Keratinocyte (primary cell): ENCODE data around the gene DTX3L. TPM values are rescaled to one million over a fixed set of nuclear protein-coding genes. Genes with fewer than 3 reads are reported as not detected.

Source experiments
- DNase-seq: peaks from one replicate; pipeline ENCODE4 v3.0.0-alpha.2; 2011; ENCODE audit warnings: low read depth, missing footprints, low spot score
- FAIRE-seq: peaks from 2 replicates; lab custom pipeline; 2011; peaks lifted over from hg19 to GRCh38; lab: Jason Lieb, UNC
- H2AFZ ChIP-seq: 2 replicates; pipeline ENCODE4 v1.6.0; 2012; ENCODE audit warnings: low read length, control low read depth, inconsistent platforms; ENCODE audit not compliant: control insufficient read depth
- H3K27ac ChIP-seq: 2 replicates; pipeline ENCODE4 v1.5.1; 2011; ENCODE audit warnings: low read length; ENCODE audit not compliant: control insufficient read depth, insufficient read depth
- H3K27me3 ChIP-seq: 3 replicates; pipeline ENCODE4 v1.6.0; 2011; ENCODE audit warnings: low read length; ENCODE audit not compliant: control insufficient read depth, insufficient read depth; ENCODE audit errors: extremely low read depth
- H3K36me3 ChIP-seq, 2 experiments: 2 replicates in 1 of 2; 3 replicates in 1 of 2; pipeline ENCODE4 v1.5.1; 2011; ENCODE audit warnings: low read length in 2 of 2, mild to moderate bottlenecking in 1 of 2; ENCODE audit not compliant: control insufficient read depth in 2 of 2, insufficient read depth in 2 of 2; ENCODE audit errors: extremely low read depth in 1 of 2
- H3K4me1 ChIP-seq: 3 replicates; pipeline ENCODE4 v1.5.1; 2011; ENCODE audit warnings: low read length; ENCODE audit not compliant: control insufficient read depth, insufficient read depth; ENCODE audit errors: extremely low read depth
- H3K4me2 ChIP-seq: 3 replicates; pipeline ENCODE4 v1.6.0; 2011; ENCODE audit warnings: low read depth, low read length; ENCODE audit not compliant: control insufficient read depth, insufficient read depth; ENCODE audit errors: extremely low read depth
- H3K4me3 ChIP-seq, 3 experiments: fragments of 200-600 bp in 1 of 3; sonication (generic) in 1 of 3; 2 replicates in 2 of 3; 3 replicates in 1 of 3; pipeline ENCODE4 v1.5.1; 2011 to 2016; ENCODE audit warnings: low read length in 3 of 3, mild to moderate bottlenecking in 3 of 3, control low read depth in 2 of 3, inconsistent platforms in 1 of 3, low read depth in 1 of 3, mixed read lengths in 1 of 3, mixed run types in 1 of 3, moderate library complexity in 1 of 3; ENCODE audit not compliant: control insufficient read depth in 2 of 3, insufficient read depth in 2 of 3; ENCODE audit errors: extremely low read depth in 1 of 3
- H3K79me2 ChIP-seq: 2 replicates; pipeline ENCODE4 v1.6.0; 2012; ENCODE audit warnings: low read length; ENCODE audit not compliant: control insufficient read depth, insufficient read depth
- H3K9ac ChIP-seq: 3 replicates; pipeline ENCODE4 v1.6.0; 2011; ENCODE audit warnings: low read length; ENCODE audit not compliant: control insufficient read depth, insufficient read depth; ENCODE audit errors: extremely low read depth
- H3K9me1 ChIP-seq: 3 replicates; pipeline ENCODE4 v1.6.0; 2011; ENCODE audit warnings: low read length; ENCODE audit not compliant: control insufficient read depth, insufficient read depth; ENCODE audit errors: extremely low read depth
- H3K9me3 ChIP-seq: 2 replicates; pipeline ENCODE4 v1.5.1; 2012; ENCODE audit warnings: low read depth, low read length; ENCODE audit not compliant: control insufficient read depth
- H4K20me1 ChIP-seq: 3 replicates; pipeline ENCODE4 v1.6.0; 2011; ENCODE audit warnings: low read length; ENCODE audit not compliant: control insufficient read depth, insufficient read depth; ENCODE audit errors: extremely low read depth
- CTCF ChIP-seq, 3 experiments: IDR thresholded peaks in 1 of 3; conservative IDR thresholded peaks in 1 of 3; optimal IDR thresholded peaks in 1 of 3; 2 replicates in 2 of 3; 3 replicates in 1 of 3; pipeline versions ENCODE3 to v1.5.1; 2011; ENCODE audit warnings: low read length in 3 of 3, mild to moderate bottlenecking in 3 of 3, moderate library complexity in 2 of 3, control low read depth in 1 of 3, inconsistent platforms in 1 of 3; ENCODE audit not compliant: insufficient read depth in 2 of 3; ENCODE audit errors: extremely low read depth in 1 of 3
- EZH2 ChIP-seq: IDR thresholded peaks from one replicate; pipeline ENCODE4 v1.6.1; 2012; ENCODE audit warnings: inconsistent platforms, mild to moderate bottlenecking, low read length, moderate library complexity
- dilution Hi-C: fragments of 300-500 bp; cut with MboI; formaldehyde crosslinking; loops from one replicate; pipeline ENCODE4 v1.7.0; 2020; ENCODE audit warnings: low sequenced_read_pairs; ENCODE audit not compliant: extremely low pct_ligation_motif_present
- polyA plus RNA-seq, 5 experiments: library from polyadenylated mRNA; depleted of rRNA in 3 of 5; stranded (reverse) in 3 of 5; stranded (forward) in 1 of 5; unstranded in 1 of 5; fragments of >200 nt; gene quantifications; 1 replicate in 1 of 5; 2 replicates in 3 of 5; 3 replicates in 1 of 5; pipeline versions ENCODE4 v1.2.1 to v1.2.3, GENCODE V29; 2011 to 2012; ENCODE audit warnings: missing spikeins in 2 of 5, low read depth in 1 of 5, low replicate concordance in 1 of 5

The DTX3L gene
- polyA plus RNA-seq, 1 donor (not counting 4 experiments of a cell fraction or from before 2014, with no cell fraction given): 13.6 TPM

- FAIRE-seq (no peak), DNase-seq (no peak)
- Histone ChIP-seq H3K36me3 (peaks cover 0 to 7% of the 10 kb centered on the region in 2 experiments), H4K20me1 (no peaks in the 10 kb centered on the region), H3K9me1 (no peaks in the 10 kb centered on the region), H3K27me3 (no peaks in the 10 kb centered on the region), H3K4me2 (no peak overlapping the region), H3K79me2 (no peaks in the 10 kb centered on the region), H3K9ac (no peak overlapping the region), H3K4me3 (no peak overlapping the region), H3K27ac (no peak overlapping the region), H2AFZ (no peak overlapping the region), H3K4me1 (peaks cover 11% of the 10 kb centered on the region), H3K9me3 (no peaks in the 10 kb centered on the region)
- dilution Hi-C loops: no loop called here
- TF ChIP-seq EZH2: no peak
- no peak for TF ChIP-seq CTCF (optimal IDR thresholded peaks at IDR 0.05 in 1 of 3, IDR thresholded peaks at IDR 0.05 in 1 of 3, conservative IDR thresholded peaks at IDR 0.05 in 1 of 3; ENCODE audit: extremely low read depth in 1 of 3, insufficient read depth in 2 of 3, low read length in 3 of 3)
Observed at GRCh38 chr3:122576174-122576940, 12.2 kb downstream of the DTX3L start.

- H3K27me3 ChIP-seq: no peaks in the 10 kb centered on the region
- peaks cover 0 to 2% of the 10 kb centered on the region in 2 experiments for H3K36me3 ChIP-seq
- TF ChIP-seq CTCF (optimal IDR thresholded peaks at IDR 0.05 in 1 of 3, IDR thresholded peaks at IDR 0.05 in 1 of 3, conservative IDR thresholded peaks at IDR 0.05 in 1 of 3; ENCODE audit: extremely low read depth in 1 of 3, insufficient read depth in 2 of 3, low read length in 3 of 3) (no peak), EZH2 (no peak)
- FAIRE-seq: no peak
- dilution Hi-C loops: no loop called here
- peak within 1 kb of the TSS; percentile 54 for H3K4me2 ChIP-seq
- H3K9me3 ChIP-seq: peaks cover 2% of the 10 kb centered on the region
- peak within 1 kb of the TSS; percentile 44 for H3K9ac ChIP-seq
- no peaks in the 10 kb centered on the region for H3K79me2 ChIP-seq
- no peaks in the 10 kb centered on the region for H3K9me1 ChIP-seq
- no peaks in the 10 kb centered on the region for H4K20me1 ChIP-seq
- H3K4me3 ChIP-seq: peak within 1 kb of the TSS; percentile 5 to 36 (median 28)
- peak within 1 kb of the TSS; percentile 78 for H2AFZ ChIP-seq
- DNase-seq: no peak
- peaks cover 7% of the 10 kb centered on the region for H3K4me1 ChIP-seq
- no peak within 1 kb of the TSS for H3K27ac ChIP-seq
Observed at GRCh38 chr3:122577409-122578031, 13.4 kb downstream of the DTX3L start, which contains the start of gene PARP15. PARP15 (plus strand) TSS chr3:122577650; CDS start chr3:122577668, 18 bp downstream.
